ENCODE measurements around the gene PLP2. TPM values are rescaled to one million over a fixed set of nuclear protein-coding genes. Genes with fewer than 3 reads are reported as not detected.

Gene PLP2
- total and polyA plus RNA-seq, 3 donors from 2014 or later = 19.0 to 61.6 (median 21.4) TPM

- no peak for DNase-seq
- intact Hi-C loops (cut with DNase I; ENCODE audit: low total_unique reads) = no loop called here
- H3K27ac ChIP-seq = no peak overlapping the region
- TF ChIP-seq, protein P1, sequence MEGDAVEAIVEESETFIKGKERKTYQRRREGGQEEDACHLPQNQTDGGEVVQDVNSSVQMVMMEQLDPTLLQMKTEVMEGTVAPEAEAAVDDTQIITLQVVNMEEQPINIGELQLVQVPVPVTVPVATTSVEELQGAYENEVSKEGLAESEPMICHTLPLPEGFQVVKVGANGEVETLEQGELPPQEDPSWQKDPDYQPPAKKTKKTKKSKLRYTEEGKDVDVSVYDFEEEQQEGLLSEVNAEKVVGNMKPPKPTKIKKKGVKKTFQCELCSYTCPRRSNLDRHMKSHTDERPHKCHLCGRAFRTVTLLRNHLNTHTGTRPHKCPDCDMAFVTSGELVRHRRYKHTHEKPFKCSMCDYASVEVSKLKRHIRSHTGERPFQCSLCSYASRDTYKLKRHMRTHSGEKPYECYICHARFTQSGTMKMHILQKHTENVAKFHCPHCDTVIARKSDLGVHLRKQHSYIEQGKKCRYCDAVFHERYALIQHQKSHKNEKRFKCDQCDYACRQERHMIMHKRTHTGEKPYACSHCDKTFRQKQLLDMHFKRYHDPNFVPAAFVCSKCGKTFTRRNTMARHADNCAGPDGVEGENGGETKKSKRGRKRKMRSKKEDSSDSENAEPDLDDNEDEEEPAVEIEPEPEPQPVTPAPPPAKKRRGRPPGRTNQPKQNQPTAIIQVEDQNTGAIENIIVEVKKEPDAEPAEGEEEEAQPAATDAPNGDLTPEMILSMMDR (IDR thresholded peaks at IDR 0.05) = no peak
- no peak for TF ChIP-seq POLR2A (IDR thresholded peaks at IDR 0.05)
- H3K4me1 ChIP-seq = no peaks in the 10 kb centered on the region
- no peak overlapping the region for H3K4me3 ChIP-seq
- 81 to 88% methylated on average over 2 of the region's 2 CpGs for WGBS, 2 donors
- H3K9me3 ChIP-seq = no peaks in the 10 kb centered on the region
- no peaks in the 10 kb centered on the region for H3K36me3 ChIP-seq (ENCODE audit: low read depth, missing control alignments)
- H3K27me3 ChIP-seq = no peaks in the 10 kb centered on the region
Observed at GRCh38 chrX:49179358-49179757, 7.7 kb downstream of the PLP2 start.

GRCh38 chrX:49183701-49184281, 12.1 kb downstream of the PLP2 start:
- intact Hi-C loops (cut with DNase I; ENCODE audit: low total_unique reads) = no loop called here
- peak overlapping the region in 1 of 2 donors; percentile 52 for H3K4me3 ChIP-seq
- WGBS, 2 donors = 0 to 80% methylated on average over 1 to 3 of the region's 18 CpGs
- TF ChIP-seq, protein P1 (IDR thresholded peaks at IDR 0.05) = no peak
- TF ChIP-seq POLR2A (IDR thresholded peaks at IDR 0.05) = no peak
- no peaks in the 10 kb centered on the region for H3K27me3 ChIP-seq
- no peak for DNase-seq
- H3K27ac ChIP-seq = no peak overlapping the region
- no peaks in the 10 kb centered on the region for H3K36me3 ChIP-seq (ENCODE audit: low read depth, missing control alignments)
- no peaks in the 10 kb centered on the region for H3K4me1 ChIP-seq
- no peaks in the 10 kb centered on the region for H3K9me3 ChIP-seq

GRCh38 chrX:49184294-49185281, 12.9 kb downstream of the PLP2 start:
- TF ChIP-seq, protein P1 (IDR thresholded peaks at IDR 0.05) = no peak
- TF ChIP-seq POLR2A (IDR thresholded peaks at IDR 0.05) = no peak
- Histone ChIP-seq H3K27me3 (no peaks in the 10 kb centered on the region), H3K4me1 (no peaks in the 10 kb centered on the region), H3K36me3 (ENCODE audit: low read depth, missing control alignments) (no peaks in the 10 kb centered on the region), H3K4me3 (peak overlapping the region; percentile 15 to 52), H3K27ac (peak overlapping the region in 1 of 2 donors; percentile 68), H3K9me3 (no peaks in the 10 kb centered on the region)
- intact Hi-C loops (cut with DNase I; ENCODE audit: low total_unique reads) = no loop called here
- peak; percentile 89 for DNase-seq
- 2 to 10% methylated on average over 11 to 30 of the region's 46 CpGs for WGBS, 2 donors

DNA sequence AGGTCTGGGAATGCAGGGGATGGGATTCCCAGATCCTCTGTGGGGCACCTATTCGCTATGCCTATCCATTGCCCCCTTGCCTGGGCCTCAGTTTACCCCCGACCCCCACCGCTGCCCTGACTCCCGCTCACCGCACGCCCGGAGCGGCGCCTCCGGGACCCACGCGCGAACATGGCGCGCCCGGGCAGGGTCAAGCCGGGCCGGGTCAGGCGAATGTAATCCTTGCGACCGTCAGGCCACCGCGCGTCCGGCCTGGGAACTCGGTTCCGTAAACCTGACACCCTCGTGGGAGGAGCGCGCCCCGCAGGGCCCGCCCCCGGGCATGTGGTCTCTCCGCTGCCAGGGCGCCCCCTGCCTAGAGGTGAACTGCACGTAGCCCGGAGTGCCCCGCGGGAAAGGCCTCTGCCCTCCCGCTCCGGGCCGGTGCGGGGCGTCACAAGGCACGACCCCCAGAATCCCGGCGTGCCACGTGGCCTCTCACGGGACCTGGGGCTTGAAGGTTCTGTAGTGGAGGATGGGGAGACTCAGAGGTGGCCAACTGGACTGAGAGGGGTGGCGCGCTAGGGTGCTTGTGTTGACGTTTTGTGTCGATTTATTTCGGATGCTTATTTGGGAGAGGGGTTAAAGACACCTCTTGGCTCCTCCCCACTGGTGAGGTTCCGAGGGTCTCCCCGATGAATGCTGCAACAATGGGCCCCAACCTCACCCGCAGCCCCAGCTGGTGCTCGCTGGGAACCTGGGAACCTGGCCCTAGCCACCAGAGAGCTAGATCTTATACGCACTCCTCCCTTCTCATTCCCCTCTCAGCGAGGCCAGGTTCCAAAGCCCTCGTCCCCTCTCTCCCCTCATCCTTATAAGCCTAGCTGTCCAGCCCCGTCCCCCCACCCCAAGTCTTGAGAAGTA, 14.7 kb downstream of the PLP2 start, which contains the start of gene PRICKLE3:
TSS of gene PRICKLE3 (minus strand) at position 249 of the 903 bp plus-strand sequence. CDS start at position 173, 76 bp downstream.
- peak; percentile 82 for DNase-seq
- TF ChIP-seq POLR2A (IDR thresholded peaks at IDR 0.05) = no peak
- TF ChIP-seq, protein P1 (IDR thresholded peaks at IDR 0.05) = peak; percentile 16 to 34 (median 21)
- Histone ChIP-seq H3K27ac (peak within 1 kb of the TSS; percentile 44 to 80), H3K27me3 (no peaks in the 10 kb centered on the region), H3K36me3 (ENCODE audit: low read depth, missing control alignments) (no peaks in the 10 kb centered on the region), H3K9me3 (no peaks in the 10 kb centered on the region), H3K4me1 (no peaks in the 10 kb centered on the region), H3K4me3 (peak within 1 kb of the TSS; percentile 43 to 53)
- intact Hi-C loops (cut with DNase I; ENCODE audit: low total_unique reads) = no loop called here
- WGBS, 2 donors = 23 to 31% methylated on average over 11 to 16 of the region's 62 CpGs
